CD4-positive, CD25-positive, alpha-beta regulatory T cell (primary cell): ENCODE measurements around the gene TAX1BP3. TPM values are rescaled to one million over a fixed set of nuclear protein-coding genes. Genes with fewer than 3 reads are reported as not detected.
"Not testable (repeated sequence)": the region's sequence is repeated elsewhere in the genome, so short reads cannot be mapped to it uniquely, and the experiment has no call there.

ENCODE experiments used
- ATAC-seq, 2 donors: fragments of 150-1000 bp; cut with Tn5 transposase; one replicate each; pipeline ENCODE4 v1.10.0; 2021; ENCODE audit warnings: low read depth in 2 of 2, moderate number of reproducible peaks in 2 of 2, moderate library complexity in 1 of 2
- DNase-seq, 3 donors: peaks; one replicate each; pipeline versions ENCODE4 v3.0.0 to v3.0.0-alpha.2; 2012 to 2022; ENCODE audit warnings: mixed read lengths in 1 of 3
- H3K27ac ChIP-seq: one replicate; pipeline ENCODE4 v1.7.0; 2013; ENCODE audit warnings: mild to moderate bottlenecking, low read length; ENCODE audit not compliant: insufficient read depth, poor library complexity, severe bottlenecking
- H3K27me3 ChIP-seq: one replicate; pipeline ENCODE4 v1.7.0; 2013; ENCODE audit warnings: low read length; ENCODE audit not compliant: control insufficient read depth, insufficient read depth
- H3K36me3 ChIP-seq: one replicate; pipeline ENCODE4 v1.7.0; 2013; ENCODE audit warnings: mild to moderate bottlenecking, low read length, moderate library complexity; ENCODE audit not compliant: control insufficient read depth, insufficient read depth
- H3K4me1 ChIP-seq: 2 replicates; pipeline ENCODE4 v1.7.0; 2013; ENCODE audit warnings: mild to moderate bottlenecking, low read length; ENCODE audit not compliant: insufficient read depth, control insufficient read depth, poor library complexity, severe bottlenecking
- H3K4me3 ChIP-seq: one replicate; pipeline ENCODE4 v1.7.0; 2013; ENCODE audit warnings: low read depth, mild to moderate bottlenecking, low read length, moderate library complexity
- H3K9me3 ChIP-seq, 2 experiments: 1 replicate in 1 of 2; 2 replicates in 1 of 2; pipeline ENCODE4 v1.7.0; 2013; ENCODE audit warnings: low read length in 2 of 2, mild to moderate bottlenecking in 1 of 2, moderate library complexity in 1 of 2; ENCODE audit not compliant: control insufficient read depth in 2 of 2
- H3K27ac Mint-ChIP-seq, 3 donors: one replicate each; pipeline ENCODE4 v1.8.0; 2020 to 2022; ENCODE audit warnings: mild to moderate bottlenecking in 3 of 3, mixed read lengths in 3 of 3, moderate library complexity in 2 of 3
- H3K27me3 Mint-ChIP-seq: one replicate; pipeline ENCODE4 v1.8.0; 2022; ENCODE audit warnings: mild to moderate bottlenecking, mixed read lengths
- H3K36me3 Mint-ChIP-seq: one replicate; pipeline ENCODE4 v1.8.0; 2020; ENCODE audit warnings: mixed read lengths
- H3K4me1 Mint-ChIP-seq, 4 donors: one replicate each; pipeline ENCODE4 v1.8.0; 2020 to 2022; ENCODE audit warnings: mixed read lengths in 4 of 4, mild to moderate bottlenecking in 1 of 4
- H3K4me3 Mint-ChIP-seq, 4 donors: one replicate each; pipeline ENCODE4 v1.8.0; 2020 to 2022; ENCODE audit warnings: mild to moderate bottlenecking in 4 of 4, mixed read lengths in 4 of 4, moderate library complexity in 3 of 4
- H3K9me3 Mint-ChIP-seq, 7 donors: one replicate each; pipeline ENCODE4 v1.8.0; 2020 to 2022; ENCODE audit warnings: mixed read lengths in 7 of 7, mild to moderate bottlenecking in 3 of 7, moderate library complexity in 2 of 7
- polyA plus RNA-seq, 4 donors: library from polyadenylated mRNA; unstranded; fragments of 300-500 nt; fragmentation: Illumina TruSeq; gene quantifications; one replicate each; pipeline ENCODE4 v1.2.3, GENCODE V29; 2021
- total RNA-seq: library from RNA; stranded (reverse); gene quantifications from one replicate; pipeline ENCODE4 v1.2.3, GENCODE V29; 2022

Gene TAX1BP3, protein sequence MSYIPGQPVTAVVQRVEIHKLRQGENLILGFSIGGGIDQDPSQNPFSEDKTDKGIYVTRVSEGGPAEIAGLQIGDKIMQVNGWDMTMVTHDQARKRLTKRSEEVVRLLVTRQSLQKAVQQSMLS
- 14.9 TPM for total RNA-seq
- polyA plus RNA-seq, result 10 to 100 TPM; 33.2 to 43.6 (median 35.7) TPM

DNA sequence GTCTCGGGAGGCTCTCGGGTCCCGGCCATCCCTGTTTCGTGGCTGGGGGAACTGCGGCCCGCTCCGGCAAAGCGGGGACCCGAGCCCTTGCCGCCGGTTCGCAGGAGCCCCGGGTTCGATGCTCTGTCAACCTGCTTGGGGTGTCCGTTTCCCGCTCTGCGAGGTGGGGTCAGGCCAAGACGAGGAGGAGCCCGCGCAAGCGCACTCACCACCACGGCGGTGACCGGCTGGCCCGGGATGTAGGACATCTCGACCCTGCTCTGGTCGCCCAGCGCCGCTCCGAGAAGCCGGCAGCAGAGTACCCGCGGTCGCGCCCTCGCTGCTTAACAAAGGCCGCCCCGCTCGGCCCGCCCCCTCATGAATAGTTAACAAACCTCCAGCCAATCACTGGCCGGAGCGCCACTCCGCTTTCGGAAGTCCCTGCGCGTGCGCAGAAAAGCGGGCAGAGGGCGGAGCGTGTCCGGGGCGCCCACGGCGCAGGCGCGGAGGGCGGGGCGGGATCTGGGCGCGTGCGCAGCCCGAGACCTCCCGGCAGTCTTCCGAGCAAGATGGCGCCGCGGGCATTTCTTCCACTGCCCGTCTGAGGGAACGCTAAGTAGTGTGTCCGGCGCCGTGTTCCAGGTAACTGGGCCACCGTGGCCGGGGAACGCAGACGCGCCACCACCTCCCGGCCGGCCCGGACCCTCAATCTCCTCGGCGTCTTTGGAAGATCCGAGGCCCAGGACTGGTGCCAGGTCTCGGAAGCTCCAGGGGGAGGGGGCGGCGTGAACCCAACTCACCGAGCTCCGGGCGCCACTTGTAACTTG is at the start of gene TAX1BP3, which contains the start of gene EMC6:
Gene TAX1BP3, minus strand, starts transcription at position 300 of the 806 bp plus-strand sequence. Its CDS starts 52 bp downstream, at position 248.
Gene EMC6, plus strand, starts transcription at position 534 of the 806 bp plus-strand sequence. CDS start 335 bp downstream, outside the sequence.
- no peaks in the 10 kb centered on the region for H3K36me3 ChIP-seq
- H3K9me3 Mint-ChIP-seq, result no peaks in the 10 kb centered on the region
- no peaks in the 10 kb centered on the region for H3K36me3 Mint-ChIP-seq
- H3K4me1 Mint-ChIP-seq, result peaks cover 5 to 38% (median 28%) of the 10 kb centered on the region in 4 donors
- ATAC-seq, result peak; percentile 92 to 94
- H3K27ac ChIP-seq, result peak within 1 kb of the TSS; percentile 71
- H3K27ac Mint-ChIP-seq, result peak within 1 kb of the TSS; percentile 79 to 93 (median 92)
- H3K27me3 ChIP-seq, result no peaks in the 10 kb centered on the region
- peak within 1 kb of the TSS; percentile 91 to 97 (median 95) for H3K4me3 Mint-ChIP-seq
- H3K9me3 ChIP-seq, result no peaks in the 10 kb centered on the region
- peak; percentile 97 to 100 (median 97) for DNase-seq
- peak within 1 kb of the TSS; percentile 71 for H3K4me3 ChIP-seq
- no peaks in the 10 kb centered on the region for H3K27me3 Mint-ChIP-seq
- H3K4me1 ChIP-seq, result peaks cover 20% of the 10 kb centered on the region

DNA sequence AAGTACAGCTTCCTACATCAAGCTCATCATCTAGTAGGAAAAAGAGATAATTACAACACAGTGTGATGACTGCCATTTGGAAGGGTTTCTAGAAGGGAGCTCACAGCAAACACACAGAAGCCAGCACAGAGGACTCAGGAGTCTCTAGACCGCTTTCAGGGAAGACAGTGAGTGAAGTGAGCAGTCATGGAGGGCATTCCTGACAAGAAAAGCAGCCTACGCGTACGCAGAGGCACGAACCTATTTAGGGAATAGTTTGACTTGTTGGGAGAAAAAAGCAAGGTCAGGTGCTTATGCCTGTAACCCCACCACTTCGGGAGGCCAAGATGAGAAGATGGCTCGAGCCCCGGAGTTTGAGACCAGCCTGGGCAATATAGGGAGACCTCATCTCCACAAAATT is 46.9 kb upstream of the TAX1BP3 start:
- peaks cover 34% of the 10 kb centered on the region for H3K4me1 ChIP-seq
- H3K36me3 ChIP-seq, result peaks cover 45% of the 10 kb centered on the region
- no peak for DNase-seq
- no peaks in the 10 kb centered on the region for H3K9me3 Mint-ChIP-seq
- peaks cover 23 to 48% (median 31%) of the 10 kb centered on the region in 4 donors for H3K4me1 Mint-ChIP-seq
- ATAC-seq, result no peak
- no peaks in the 10 kb centered on the region for H3K27me3 ChIP-seq
- H3K27me3 Mint-ChIP-seq, result no peaks in the 10 kb centered on the region
- peak overlapping the region in 1 of 4 donors; percentile 64 for H3K4me3 Mint-ChIP-seq
- H3K4me3 ChIP-seq, result no peak overlapping the region
- peaks cover 35% of the 10 kb centered on the region for H3K36me3 Mint-ChIP-seq
- no peak overlapping the region for H3K27ac ChIP-seq
- no peaks in the 10 kb centered on the region for H3K9me3 ChIP-seq
- H3K27ac Mint-ChIP-seq, result peak overlapping the region in 1 of 3 donors; percentile 11

DNA sequence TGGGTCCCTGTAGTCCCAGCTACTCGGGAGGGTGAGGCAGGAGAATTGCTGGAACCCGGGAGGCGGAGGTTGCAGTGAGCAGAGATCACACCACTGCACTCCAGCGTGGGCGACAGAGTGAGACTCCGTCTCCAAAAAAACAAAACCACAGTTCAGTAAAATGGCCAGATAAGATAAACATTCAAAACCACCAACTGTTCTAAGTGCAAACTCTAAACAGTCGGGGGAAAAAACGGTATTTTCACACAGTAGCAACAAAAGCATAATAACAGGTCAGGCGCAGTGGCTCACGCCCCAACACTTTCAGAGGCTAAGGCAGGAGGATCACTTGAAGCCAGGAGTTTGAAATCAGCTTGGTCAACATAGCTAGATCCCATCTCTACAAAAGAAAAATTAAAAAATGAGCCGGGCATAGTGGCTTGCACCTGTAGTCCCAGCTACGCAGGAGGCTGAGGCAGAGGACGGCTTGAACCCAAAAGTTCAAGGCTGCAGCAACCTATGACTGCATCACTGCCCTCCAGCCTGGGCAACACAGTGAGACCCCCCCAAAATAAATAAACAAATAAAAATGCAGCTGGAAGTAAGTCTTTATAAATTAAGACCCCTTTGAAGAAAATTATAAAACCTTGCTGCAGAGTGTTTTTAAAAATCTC is 44.6 kb upstream of the TAX1BP3 start:
- peak overlapping the region; percentile 75 to 92 (median 89) for H3K27ac Mint-ChIP-seq
- peaks cover 27% of the 10 kb centered on the region for H3K36me3 Mint-ChIP-seq

DNA sequence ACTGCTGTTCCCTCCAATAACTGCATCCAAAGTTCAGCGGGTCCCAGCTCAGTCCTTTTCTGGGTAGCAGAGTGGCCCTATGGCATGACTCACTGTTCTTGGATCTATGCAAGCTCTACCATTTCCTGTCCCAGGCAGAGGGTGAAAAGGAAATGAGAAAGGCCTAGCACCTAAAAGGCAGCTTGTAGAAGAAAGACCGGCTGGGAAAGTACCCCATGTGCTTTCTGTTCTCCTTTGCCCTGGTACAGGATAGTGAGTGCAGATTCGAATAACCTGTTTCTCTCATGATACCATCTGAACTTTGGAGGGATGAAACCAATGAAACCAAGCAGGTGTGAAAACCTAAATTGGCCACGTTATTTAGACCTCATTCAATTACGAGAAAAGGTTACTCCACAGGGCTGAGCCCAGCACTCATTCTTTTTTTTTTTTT is 42.6 kb upstream of the TAX1BP3 start:
- no peaks in the 10 kb centered on the region for H3K27me3 ChIP-seq
- peaks cover 31% of the 10 kb centered on the region for H3K4me1 ChIP-seq
- peak overlapping the region; percentile 83 for H3K27ac ChIP-seq
- ATAC-seq (peak; percentile 97 to 98), DNase-seq (peak; percentile 53 to 96 (median 76))
- Mint-ChIP-seq H3K4me1 (peaks cover 16 to 44% (median 33%) of the 10 kb centered on the region in 4 donors), H3K27ac (peak overlapping the region; percentile 49 to 92 (median 86)), H3K27me3 (no peaks in the 10 kb centered on the region), H3K9me3 (no peaks in the 10 kb centered on the region), H3K36me3 (peaks cover 16% of the 10 kb centered on the region), H3K4me3 (peak overlapping the region; percentile 72 to 83 (median 80))
- H3K9me3 ChIP-seq, result no peaks in the 10 kb centered on the region
- peaks cover 14% of the 10 kb centered on the region for H3K36me3 ChIP-seq
- H3K4me3 ChIP-seq, result peak overlapping the region; percentile 53

More for the DNA sequence above, 44.6 kb upstream of the TAX1BP3 start:
- Mint-ChIP-seq H3K4me1 (peaks cover 23 to 44% (median 33%) of the 10 kb centered on the region in 4 donors), H3K4me3 (peak overlapping the region in 3 of 4 donors; percentile 8 to 61 (median 44)), H3K27me3 (no peaks in the 10 kb centered on the region), H3K9me3 (no peaks in the 10 kb centered on the region)
- no peak overlapping the region for H3K4me3 ChIP-seq
- ATAC-seq, result no peak
- peaks cover 33% of the 10 kb centered on the region for H3K36me3 ChIP-seq
- no peaks in the 10 kb centered on the region for H3K27me3 ChIP-seq
- no peaks in the 10 kb centered on the region for H3K9me3 ChIP-seq
- H3K4me1 ChIP-seq, result peaks cover 31% of the 10 kb centered on the region
- DNase-seq, result peak in 1 of 3 donors; percentile 44
- H3K27ac ChIP-seq, result no peak overlapping the region

DNA sequence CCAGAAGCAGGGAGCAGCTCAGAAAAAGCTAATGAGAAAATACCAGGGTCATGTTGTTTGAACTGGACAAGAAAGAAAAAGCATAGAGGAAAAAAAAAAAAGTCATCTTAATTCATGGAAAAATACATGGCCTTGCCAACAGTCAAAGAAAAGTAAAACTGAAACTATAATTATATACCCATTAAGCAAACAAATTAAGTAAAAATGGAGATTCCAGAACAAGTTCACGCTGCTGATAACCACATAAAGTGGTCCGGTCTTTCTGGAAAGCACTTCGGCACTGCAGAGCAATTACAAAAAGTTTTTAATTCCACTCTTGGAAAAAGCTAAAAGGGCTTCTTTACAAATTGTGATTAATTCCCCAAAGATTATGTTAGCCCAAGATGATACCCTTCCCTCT is 40.0 kb upstream of the TAX1BP3 start:
- H3K27ac ChIP-seq, result no peak overlapping the region
- H3K36me3 ChIP-seq, result no peaks in the 10 kb centered on the region
- H3K4me3 ChIP-seq, result no peak overlapping the region
- peaks cover 15 to 39% (median 30%) of the 10 kb centered on the region in 4 donors for H3K4me1 Mint-ChIP-seq
- no peaks in the 10 kb centered on the region for H3K27me3 Mint-ChIP-seq
- no peaks in the 10 kb centered on the region for H3K9me3 Mint-ChIP-seq
- H3K27me3 ChIP-seq, result no peaks in the 10 kb centered on the region
- no peaks in the 10 kb centered on the region for H3K9me3 ChIP-seq
- no peak for ATAC-seq
- peaks cover 29% of the 10 kb centered on the region for H3K4me1 ChIP-seq
- peak overlapping the region in 2 of 3 donors; percentile 24 to 40 for H3K27ac Mint-ChIP-seq
- no peak for DNase-seq
- peak overlapping the region in 1 of 4 donors; percentile 43 for H3K4me3 Mint-ChIP-seq
- H3K36me3 Mint-ChIP-seq, result peaks cover 9% of the 10 kb centered on the region

DNA sequence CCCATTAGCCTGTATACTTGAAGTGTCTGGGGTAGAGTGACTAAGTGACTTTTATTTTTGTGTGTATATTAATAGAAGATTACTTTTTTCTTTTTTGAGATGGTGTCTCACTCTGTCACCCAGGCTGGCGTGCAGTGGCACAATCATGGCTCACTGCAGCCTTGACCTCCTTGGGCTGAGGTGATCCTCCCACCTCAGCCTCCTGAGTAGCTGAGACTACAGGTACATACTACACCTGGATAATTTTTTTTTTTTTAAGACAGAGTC is 37.3 kb upstream of the TAX1BP3 start:
- not testable (repeated sequence) for H3K27me3 ChIP-seq, ATAC-seq, H3K27me3 Mint-ChIP-seq, H3K27ac ChIP-seq, H3K9me3 ChIP-seq, H3K36me3 ChIP-seq, H3K9me3 Mint-ChIP-seq, H3K4me3 ChIP-seq, H3K4me1 ChIP-seq, H3K36me3 Mint-ChIP-seq, H3K4me3 Mint-ChIP-seq, DNase-seq
- Mint-ChIP-seq H3K27ac (peak overlapping the region in 1 of 3 donors; percentile 45), H3K4me1 (peaks cover 5 to 20% (median 14%) of the 10 kb centered on the region in 4 donors)

DNA sequence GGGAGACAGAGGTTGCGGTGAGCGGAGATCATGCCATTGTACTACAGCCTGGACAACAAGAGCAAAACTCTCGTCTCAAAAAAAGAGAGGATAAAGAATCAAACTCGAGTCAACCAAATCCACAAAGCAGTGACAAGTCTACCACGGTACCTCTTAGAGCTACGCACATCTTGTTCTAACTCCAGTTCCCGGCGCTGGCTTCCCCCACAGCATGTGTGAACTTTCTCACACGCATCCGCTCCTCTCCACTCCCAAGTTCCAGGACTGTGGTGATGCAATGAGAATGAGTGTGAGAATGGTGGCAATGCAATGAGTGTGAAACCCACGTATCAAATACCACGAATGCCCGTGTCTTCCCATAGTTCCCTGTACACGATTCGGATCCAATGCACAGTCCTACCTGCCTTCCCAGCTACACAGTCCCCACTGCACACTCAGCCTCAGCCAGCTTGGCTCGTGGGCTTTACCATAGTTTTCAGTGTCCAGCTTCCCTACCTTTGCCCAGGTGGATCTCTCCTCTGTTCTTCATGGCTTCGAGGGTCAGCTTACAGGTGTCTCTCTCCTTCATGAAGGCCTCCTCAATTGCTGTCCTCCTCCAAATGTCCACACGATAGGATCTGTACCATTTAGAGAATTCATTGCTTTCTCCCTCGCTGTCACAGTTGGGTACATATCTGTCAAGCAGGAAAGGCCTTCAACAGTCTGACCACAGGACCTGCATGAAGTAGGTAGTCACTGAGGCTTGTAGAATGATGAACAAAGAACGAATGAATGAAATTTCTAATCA is 36.7 kb upstream of the TAX1BP3 start:
- no peak overlapping the region for H3K4me3 Mint-ChIP-seq
- Histone ChIP-seq H3K27me3 (no peaks in the 10 kb centered on the region), H3K27ac (no peak overlapping the region), H3K9me3 (no peaks in the 10 kb centered on the region), H3K4me3 (no peak overlapping the region), H3K36me3 (no peaks in the 10 kb centered on the region), H3K4me1 (peaks cover 3% of the 10 kb centered on the region)
- H3K27me3 Mint-ChIP-seq, result no peaks in the 10 kb centered on the region
- H3K4me1 Mint-ChIP-seq, result peaks cover 4 to 17% (median 11%) of the 10 kb centered on the region in 4 donors
- ATAC-seq (no peak), DNase-seq (no peak)
- H3K36me3 Mint-ChIP-seq, result no peaks in the 10 kb centered on the region
- H3K9me3 Mint-ChIP-seq, result peaks cover 0 to 4% (median 0%) of the 10 kb centered on the region in 7 donors
- H3K27ac Mint-ChIP-seq, result peak overlapping the region in 1 of 3 donors; percentile 45
